PC-3 (cell line): ENCODE data around the gene CRYBG3.

ENCODE experiments used
- CTCF ChIP-seq: fragments of 300-600 bp; sonication (generic); conservative IDR thresholded peaks from 2 replicates; pipeline ENCODE4 v1.5.1; 2017; ENCODE audit warnings: antibody characterized with exemption, low read depth, mild to moderate bottlenecking, low read length
- EZH2 ChIP-seq: fragments of 300-600 bp; sonication (generic); IDR thresholded peaks from one replicate; pipeline ENCODE4 v1.6.1; 2017; ENCODE audit warnings: antibody characterized with exemption, mild to moderate bottlenecking, low read length; ENCODE audit not compliant: unreplicated experiment

- TF ChIP-seq CTCF: peak; percentile 53
- no peak for TF ChIP-seq EZH2
Observed at GRCh38 chr3:97821774-97822358, at the start of gene CRYBG3.
